Suprapubic skin (tissue), 4 donors: Measurements from ENCODE around the gene CEP85L. TPM values are rescaled to one million over a fixed set of nuclear protein-coding genes. Genes with fewer than 3 reads are reported as not detected.

Experiments used
- DNase-seq, 2 donors: peaks; one replicate each; pipeline ENCODE4 v3.0.0-alpha.2; 2019; ENCODE audit warnings: low spot score in 2 of 2
- H3K27ac ChIP-seq: fragments of 200-600 bp; sonication (generic); one replicate; pipeline ENCODE4 v1.5.1; 2019
- H3K27me3 ChIP-seq: fragments of 200-600 bp; sonication (generic); one replicate; pipeline ENCODE4 v1.5.1; 2019
- H3K36me3 ChIP-seq: fragments of 200-600 bp; sonication (generic); one replicate; pipeline ENCODE4 v1.5.1; 2019
- H3K4me1 ChIP-seq: fragments of 200-600 bp; sonication (generic); one replicate; pipeline ENCODE4 v1.5.1; 2019
- H3K4me3 ChIP-seq: fragments of 200-600 bp; sonication (generic); one replicate; pipeline ENCODE4 v1.5.1; 2019; ENCODE audit warnings: mild to moderate bottlenecking
- H3K9me3 ChIP-seq: fragments of 200-600 bp; sonication (generic); one replicate; pipeline ENCODE4 v1.5.1; 2019
- EP300 ChIP-seq: sonication (generic); formaldehyde crosslinking; IDR thresholded peaks from one replicate; pipeline ENCODE4 v1.6.1; 2017; ENCODE audit warnings: antibody characterized with exemption
- POLR2A ChIP-seq, 2 donors: fragments of 450-650 bp; IDR thresholded peaks; one replicate each; pipeline ENCODE4 v1.6.1; 2017; ENCODE audit warnings: antibody characterized with exemption in 2 of 2, mild to moderate bottlenecking in 2 of 2, moderate library complexity in 2 of 2
- POLR2AphosphoS5 ChIP-seq, 3 donors: sonication (generic); formaldehyde crosslinking; IDR thresholded peaks; one replicate each; pipeline ENCODE4 v1.6.1; 2017; ENCODE audit warnings: antibody characterized with exemption in 3 of 3
- WGBS: methylation state at CpG from one replicate; pipeline ENCODE4 v1.1.5; 2018; 5-methylcytosine and 5-hydroxymethylcytosine counted together
- total RNA-seq, 4 donors: library from RNA; depleted of rRNA; stranded (reverse); fragments of >200 nt; gene quantifications; one replicate each; pipeline ENCODE4 v1.1.0, GENCODE V29; 2016
- TF ChIP-seq, protein P1 (sequence below), 2 donors: fragments of 200-600 bp in 1 of 2; fragments of 450-650 bp in 1 of 2; sonication (generic) in 1 of 2; IDR thresholded peaks; one replicate each; pipeline ENCODE4 v1.5.1; 2016 to 2019; ENCODE audit warnings: antibody characterized with exemption in 2 of 2, mild to moderate bottlenecking in 1 of 2, moderate library complexity in 1 of 2

CEP85L gene
- total RNA-seq, 4 donors from 2014 or later: 4.7 to 9.5 (median 5.3) TPM

- Histone ChIP-seq H3K36me3 (no peaks in the 10 kb centered on the region), H3K27ac (no peak overlapping the region), H3K4me3 (no peak overlapping the region), H3K27me3 (no peaks in the 10 kb centered on the region), H3K9me3 (no peaks in the 10 kb centered on the region), H3K4me1 (no peaks in the 10 kb centered on the region)
- TF ChIP-seq EP300: no peak
- TF ChIP-seq, protein P1, sequence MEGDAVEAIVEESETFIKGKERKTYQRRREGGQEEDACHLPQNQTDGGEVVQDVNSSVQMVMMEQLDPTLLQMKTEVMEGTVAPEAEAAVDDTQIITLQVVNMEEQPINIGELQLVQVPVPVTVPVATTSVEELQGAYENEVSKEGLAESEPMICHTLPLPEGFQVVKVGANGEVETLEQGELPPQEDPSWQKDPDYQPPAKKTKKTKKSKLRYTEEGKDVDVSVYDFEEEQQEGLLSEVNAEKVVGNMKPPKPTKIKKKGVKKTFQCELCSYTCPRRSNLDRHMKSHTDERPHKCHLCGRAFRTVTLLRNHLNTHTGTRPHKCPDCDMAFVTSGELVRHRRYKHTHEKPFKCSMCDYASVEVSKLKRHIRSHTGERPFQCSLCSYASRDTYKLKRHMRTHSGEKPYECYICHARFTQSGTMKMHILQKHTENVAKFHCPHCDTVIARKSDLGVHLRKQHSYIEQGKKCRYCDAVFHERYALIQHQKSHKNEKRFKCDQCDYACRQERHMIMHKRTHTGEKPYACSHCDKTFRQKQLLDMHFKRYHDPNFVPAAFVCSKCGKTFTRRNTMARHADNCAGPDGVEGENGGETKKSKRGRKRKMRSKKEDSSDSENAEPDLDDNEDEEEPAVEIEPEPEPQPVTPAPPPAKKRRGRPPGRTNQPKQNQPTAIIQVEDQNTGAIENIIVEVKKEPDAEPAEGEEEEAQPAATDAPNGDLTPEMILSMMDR (IDR thresholded peaks at IDR 0.05): no peak
- TF ChIP-seq POLR2AphosphoS5 (IDR thresholded peaks at IDR 0.05): no peak
- TF ChIP-seq POLR2A (IDR thresholded peaks at IDR 0.05): no peak
- 90% methylated on average over 1 of the region's 1 CpG for WGBS
- no peak for DNase-seq
Observed at GRCh38 chr6:118594877-118595276, 56.5 kb downstream of the CEP85L start.

- H3K9me3 ChIP-seq: no peaks in the 10 kb centered on the region
- 87% methylated on average over 3 of the region's 3 CpGs for WGBS
- H3K4me3 ChIP-seq: no peak overlapping the region
- no peaks in the 10 kb centered on the region for H3K27me3 ChIP-seq
- H3K36me3 ChIP-seq: no peaks in the 10 kb centered on the region
- DNase-seq: no peak
- no peak overlapping the region for H3K27ac ChIP-seq
- no peaks in the 10 kb centered on the region for H3K4me1 ChIP-seq
- TF ChIP-seq POLR2AphosphoS5 (IDR thresholded peaks at IDR 0.05): no peak
- TF ChIP-seq, protein P1 (IDR thresholded peaks at IDR 0.05): no peak
- no peak for TF ChIP-seq EP300
- TF ChIP-seq POLR2A (IDR thresholded peaks at IDR 0.05): no peak
Observed at GRCh38 chr6:118591897-118592296, 59.5 kb downstream of the CEP85L start.

- Histone ChIP-seq H3K36me3 (no peaks in the 10 kb centered on the region), H3K27me3 (no peaks in the 10 kb centered on the region), H3K9me3 (no peaks in the 10 kb centered on the region), H3K27ac (no peak overlapping the region), H3K4me1 (no peaks in the 10 kb centered on the region), H3K4me3 (no peak overlapping the region)
- 47% methylated on average over 6 of the region's 6 CpGs for WGBS
- no peak for TF ChIP-seq EP300
- no peak for TF ChIP-seq POLR2AphosphoS5 (IDR thresholded peaks at IDR 0.05)
- no peak for TF ChIP-seq POLR2A (IDR thresholded peaks at IDR 0.05)
- TF ChIP-seq, protein P1 (IDR thresholded peaks at IDR 0.05): no peak
- no peak for DNase-seq
Observed at GRCh38 chr6:118589649-118590365, 61.6 kb downstream of the CEP85L start.

DNA sequence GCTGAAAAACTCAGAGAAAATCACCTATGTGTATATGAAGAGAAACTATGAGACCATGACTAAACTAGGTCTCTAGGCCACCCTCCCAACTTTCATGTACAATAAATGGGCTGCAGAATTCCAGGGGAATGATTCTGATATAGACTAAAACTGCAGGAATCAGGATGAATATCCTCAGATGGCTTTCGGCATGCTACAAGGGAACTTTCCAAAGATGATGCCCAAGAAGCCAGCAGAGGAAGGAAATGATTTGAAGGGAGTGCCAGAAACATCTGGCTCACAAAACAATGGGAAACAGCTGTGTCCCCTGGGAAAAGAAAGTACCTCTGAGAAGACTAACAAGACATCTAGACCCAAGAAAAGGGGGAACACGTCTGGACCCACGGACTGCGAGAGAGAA lies 62.2 kb downstream of the CEP85L start:
- WGBS: 60% methylated on average over 4 of the region's 4 CpGs

DNA sequence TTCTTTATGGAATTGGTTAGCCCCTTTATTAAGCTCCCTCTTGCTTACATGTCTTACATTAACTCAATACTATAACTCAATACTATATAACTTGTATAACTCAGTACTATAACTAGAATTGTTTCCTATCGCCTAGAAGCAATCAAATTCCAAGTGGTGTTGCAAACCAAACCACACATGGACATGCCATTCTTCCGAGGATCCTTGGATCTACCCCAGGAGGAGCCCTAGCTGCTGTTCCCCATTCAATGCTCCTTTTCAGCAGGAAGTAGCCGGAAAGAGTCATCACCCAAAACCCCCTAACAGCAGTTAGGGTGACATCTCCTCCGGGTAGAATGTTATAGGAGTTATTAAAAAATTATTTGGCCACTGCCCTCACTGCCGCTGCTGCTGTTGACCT lies 62.8 kb downstream of the CEP85L start:
- no peaks in the 10 kb centered on the region for H3K36me3 ChIP-seq
- no peaks in the 10 kb centered on the region for H3K4me1 ChIP-seq
- 82% methylated on average over 5 of the region's 5 CpGs for WGBS
- no peak overlapping the region for H3K27ac ChIP-seq
- TF ChIP-seq, protein P1 (IDR thresholded peaks at IDR 0.05): no peak
- TF ChIP-seq POLR2A (IDR thresholded peaks at IDR 0.05) (no peak), EP300 (no peak), POLR2AphosphoS5 (IDR thresholded peaks at IDR 0.05) (no peak)
- no peak overlapping the region for H3K4me3 ChIP-seq
- DNase-seq: no peak
- H3K27me3 ChIP-seq: no peaks in the 10 kb centered on the region
- no peaks in the 10 kb centered on the region for H3K9me3 ChIP-seq

More for the DNA sequence above, 62.2 kb downstream of the CEP85L start:
- Histone ChIP-seq H3K27ac (no peak overlapping the region), H3K4me1 (no peaks in the 10 kb centered on the region), H3K9me3 (no peaks in the 10 kb centered on the region), H3K4me3 (no peak overlapping the region), H3K27me3 (no peaks in the 10 kb centered on the region), H3K36me3 (no peaks in the 10 kb centered on the region)
- DNase-seq: no peak
- TF ChIP-seq POLR2A (IDR thresholded peaks at IDR 0.05) (no peak), EP300 (no peak), POLR2AphosphoS5 (IDR thresholded peaks at IDR 0.05) (no peak)
- TF ChIP-seq, protein P1 (IDR thresholded peaks at IDR 0.05): no peak
